ENCODE measurements around the gene SLCO3A1.

- no peak for TF ChIP-seq CTCF (IDR thresholded peaks at IDR 0.05)
- TF ChIP-seq POLR2A (IDR thresholded peaks at IDR 0.05): no peak
These were observed 24.9 kb downstream of the SLCO3A1 start for GRCh38 chr15:91878319-91878870.
